ENCODE data around the gene NOL4L. TPM values are rescaled to one million over a fixed set of nuclear protein-coding genes. Genes with fewer than 3 reads are reported as not detected.

Gene NOL4L
- total RNA-seq, 4 donors from 2014 or later = 18.5 to 29.9 (median 24.8) TPM

DNA sequence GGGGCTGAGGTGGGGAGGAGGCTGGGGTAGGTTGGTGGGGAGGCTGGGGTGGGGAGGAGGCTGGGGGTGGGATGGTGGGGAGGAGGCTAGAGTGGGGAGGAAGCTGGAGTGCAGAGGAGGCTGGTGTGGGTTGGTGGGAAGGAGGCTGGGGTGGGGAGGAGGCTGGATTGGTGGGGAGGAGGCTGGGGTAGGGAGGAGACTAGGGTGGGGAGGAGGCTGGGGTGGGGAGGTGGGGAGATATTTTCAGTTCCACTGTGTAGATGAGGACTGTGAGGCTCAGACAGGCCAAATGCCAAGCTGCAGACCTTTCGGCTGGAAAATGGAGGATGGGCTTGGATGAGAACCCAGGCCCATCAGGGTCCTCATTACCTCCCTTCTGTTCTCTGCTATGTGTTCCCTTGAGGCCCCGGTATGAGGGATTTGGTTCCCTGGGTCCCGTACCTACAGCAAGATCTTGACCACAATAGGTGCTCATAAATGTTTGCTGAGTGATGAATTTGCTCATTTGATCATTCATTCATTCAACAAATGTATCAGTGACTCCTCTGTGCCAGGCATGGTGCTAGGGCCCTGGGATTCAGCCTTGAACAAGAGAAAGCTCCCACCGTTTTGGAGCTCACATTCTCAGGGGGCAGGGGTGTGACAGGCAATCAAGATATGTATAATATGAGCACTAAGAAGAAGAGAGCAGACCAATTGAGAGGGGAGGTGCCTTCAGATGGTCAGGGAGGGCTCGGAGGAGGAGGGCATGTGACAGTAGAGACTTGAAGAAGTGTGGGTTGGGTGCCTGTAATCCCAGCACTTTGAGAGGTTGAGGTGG, 36.1 kb upstream of the NOL4L start:
- no peaks in the 10 kb centered on the region for H3K36me3 ChIP-seq
- no peaks in the 10 kb centered on the region for H3K27me3 ChIP-seq
- TF ChIP-seq POLR2A (IDR thresholded peaks at IDR 0.05) = no peak
- TF ChIP-seq CTCF (IDR thresholded peaks at IDR 0.05) = no peak
- intact Hi-C loops (cut with DNase I) = no loop called here
- no peak for DNase-seq
- H3K27ac ChIP-seq = no peak overlapping the region
- 77% methylated on average over 5 of the region's 5 CpGs for WGBS, 2 donors
- H3K9me3 ChIP-seq = no peaks in the 10 kb centered on the region
- no peak overlapping the region for H3K4me3 ChIP-seq (replicated peaks in 1 of 3)
- no peaks in the 10 kb centered on the region for H3K4me1 ChIP-seq

GRCh38 chr20:32619586-32619985, 34.5 kb upstream of the NOL4L start:
- Histone ChIP-seq H3K27ac (no peak overlapping the region), H3K9me3 (no peaks in the 10 kb centered on the region), H3K4me1 (no peaks in the 10 kb centered on the region), H3K27me3 (no peaks in the 10 kb centered on the region), H3K4me3 (replicated peaks in 1 of 3) (no peak overlapping the region), H3K36me3 (no peaks in the 10 kb centered on the region)
- DNase-seq = no peak
- 26 to 29% methylated on average over 8 of the region's 8 CpGs for WGBS, 2 donors
- intact Hi-C loops (cut with DNase I) = no loop called here
- no peak for TF ChIP-seq CTCF (IDR thresholded peaks at IDR 0.05)
- no peak for TF ChIP-seq POLR2A (IDR thresholded peaks at IDR 0.05)

DNA sequence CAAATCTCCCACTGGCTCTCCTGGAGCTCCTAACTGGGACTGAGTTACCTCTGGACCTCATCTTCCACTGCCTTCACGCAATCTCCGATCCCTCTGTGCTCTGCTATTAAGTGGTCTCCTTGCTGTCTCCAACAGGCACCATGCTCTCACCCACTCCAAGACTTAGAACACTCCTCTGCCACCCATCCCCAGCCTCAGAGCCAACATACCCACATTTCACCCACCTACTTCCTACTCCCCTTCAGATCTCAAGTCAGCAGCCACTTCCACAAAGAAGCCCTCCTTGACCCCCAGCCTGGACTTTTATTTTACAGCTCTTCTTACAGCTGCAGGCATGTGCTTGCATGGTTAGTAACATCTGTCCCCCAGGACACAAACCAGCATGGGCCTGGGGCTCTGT, 29.6 kb upstream of the NOL4L start:
- Histone ChIP-seq H3K9me3 (no peaks in the 10 kb centered on the region), H3K27ac (no peak overlapping the region), H3K36me3 (no peaks in the 10 kb centered on the region), H3K27me3 (no peaks in the 10 kb centered on the region), H3K4me3 (replicated peaks in 1 of 3) (no peak overlapping the region), H3K4me1 (no peaks in the 10 kb centered on the region)
- no peak for DNase-seq
- 95 to 100% methylated on average over 2 of the region's 2 CpGs for WGBS, 2 donors
- intact Hi-C loops (cut with DNase I) = no loop called here
- TF ChIP-seq POLR2A (IDR thresholded peaks at IDR 0.05) (no peak), CTCF (IDR thresholded peaks at IDR 0.05) (no peak)

GRCh38 chr20:32614303-32614702, 29.2 kb upstream of the NOL4L start:
- H3K27ac ChIP-seq = no peak overlapping the region
- no peaks in the 10 kb centered on the region for H3K4me1 ChIP-seq
- no peaks in the 10 kb centered on the region for H3K27me3 ChIP-seq
- DNase-seq = no peak
- TF ChIP-seq POLR2A (IDR thresholded peaks at IDR 0.05) = no peak
- TF ChIP-seq CTCF (IDR thresholded peaks at IDR 0.05) = no peak
- H3K36me3 ChIP-seq = no peaks in the 10 kb centered on the region
- H3K9me3 ChIP-seq = no peaks in the 10 kb centered on the region
- no peak overlapping the region for H3K4me3 ChIP-seq (replicated peaks in 1 of 3)
- 97% methylated on average over 1 of the region's 1 CpG for WGBS, 2 donors
- intact Hi-C loops (cut with DNase I) = no loop called here

GRCh38 chr20:32613192-32614053, 28.3 kb upstream of the NOL4L start:
- intact Hi-C loops (cut with DNase I) = no loop called here
- no peak for DNase-seq
- H3K27ac ChIP-seq = no peak overlapping the region
- no peak overlapping the region for H3K4me3 ChIP-seq (replicated peaks in 1 of 3)
- H3K36me3 ChIP-seq = no peaks in the 10 kb centered on the region
- no peaks in the 10 kb centered on the region for H3K4me1 ChIP-seq
- H3K9me3 ChIP-seq = no peaks in the 10 kb centered on the region
- H3K27me3 ChIP-seq = no peaks in the 10 kb centered on the region
- 88 to 94% methylated on average over 3 of the region's 3 CpGs for WGBS, 2 donors
- no peak for TF ChIP-seq CTCF (IDR thresholded peaks at IDR 0.05)
- TF ChIP-seq POLR2A (IDR thresholded peaks at IDR 0.05) = no peak

Data from thyroid gland (tissue), 4 donors.